Activated CD8-positive, alpha-beta memory T cell treated with anti-CD3 and anti-CD28 coated beads for 48 hours (primary cell): ENCODE measurements around the gene ADARB1.
"Not testable (repeated sequence)": the region's sequence is repeated elsewhere in the genome, so short reads cannot be mapped to it uniquely, and the experiment has no call there.

Experiments
- DNase-seq, 3 experiments: peaks; one replicate each; pipeline ENCODE4 v3.0.0-alpha.2; 2020; ENCODE audit warnings: low read depth in 2 of 3, low spot score in 2 of 3

ADARB1 gene

DNA sequence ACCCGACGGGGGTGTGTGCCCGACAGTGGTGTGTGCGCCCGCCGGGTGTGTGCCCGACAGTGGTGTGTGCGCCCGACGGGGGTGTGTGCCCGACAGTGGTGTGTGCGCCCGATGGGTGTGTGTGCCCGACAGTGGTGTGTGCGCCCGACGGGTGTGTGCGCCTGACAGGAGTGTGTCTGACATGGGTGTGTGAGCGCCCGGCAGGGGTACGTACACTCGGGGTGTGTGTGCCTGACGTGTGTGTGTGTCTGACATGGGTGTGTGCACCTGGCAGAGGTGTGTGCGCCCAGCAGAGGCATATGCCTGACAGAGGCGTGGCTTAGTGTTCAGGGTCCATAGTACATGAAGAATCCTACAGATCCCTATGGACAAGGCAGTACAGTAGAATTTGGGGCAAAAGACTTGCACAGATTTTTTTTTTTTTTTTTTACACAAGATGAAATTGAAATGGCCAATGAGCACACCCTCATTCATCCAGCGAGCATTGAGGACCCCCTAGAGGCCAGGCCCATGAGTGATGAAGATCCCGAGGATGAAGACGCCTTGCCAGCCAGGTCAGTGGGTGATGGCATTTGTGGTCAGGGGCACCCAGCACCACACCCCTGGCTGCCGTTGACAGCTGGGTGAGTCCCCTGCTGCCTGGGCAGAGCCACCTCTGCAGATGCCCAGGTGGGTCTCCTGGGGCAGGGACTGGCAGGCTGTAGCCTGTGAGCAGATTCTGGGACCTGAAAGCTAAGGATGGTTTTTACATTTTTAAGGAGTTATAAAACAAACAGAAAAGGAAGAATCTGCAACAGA, 60.1 kb downstream of the ADARB1 start:
- no peak for DNase-seq

DNA sequence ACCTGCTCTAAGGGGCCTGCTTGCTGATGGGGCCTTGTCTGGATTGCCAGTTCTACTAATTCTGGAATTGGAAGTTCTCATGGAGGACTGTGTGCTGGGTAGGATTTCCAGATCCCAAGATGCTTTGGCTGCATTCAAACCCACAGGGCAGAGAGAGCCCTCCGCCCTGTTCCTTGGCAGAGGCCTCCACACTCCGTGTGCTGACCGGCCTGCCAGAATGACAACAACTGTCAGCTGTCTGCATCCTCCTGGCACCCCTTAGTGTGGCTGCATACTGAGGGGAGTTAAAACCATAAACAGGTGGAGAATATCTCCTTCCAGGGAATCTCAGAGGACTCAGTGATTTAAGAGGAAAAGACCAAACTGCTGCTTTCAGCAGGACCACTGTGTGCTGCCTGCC, 60.7 kb downstream of the ADARB1 start:
- DNase-seq, result no peak

DNA sequence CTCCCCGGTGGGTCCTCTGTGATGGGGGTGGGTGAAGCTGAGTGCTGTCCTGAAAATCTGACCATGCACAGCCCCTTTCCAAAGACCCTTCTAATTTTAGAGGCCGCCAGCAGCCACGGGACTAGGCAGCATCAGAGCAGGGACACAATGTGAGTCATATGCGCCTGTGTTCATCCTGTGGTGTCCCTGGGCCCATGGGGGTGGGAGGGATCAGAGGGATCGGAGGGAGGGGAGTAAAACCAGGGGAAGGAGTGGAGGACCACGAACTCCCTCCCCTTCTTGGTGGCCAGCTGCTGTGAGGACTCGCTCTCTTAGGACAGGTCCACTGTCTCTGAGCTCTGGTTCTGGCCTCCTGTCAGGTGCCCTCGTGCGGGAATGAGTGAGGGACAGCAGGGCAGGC, 61.5 kb downstream of the ADARB1 start:
- no peak for DNase-seq

DNA sequence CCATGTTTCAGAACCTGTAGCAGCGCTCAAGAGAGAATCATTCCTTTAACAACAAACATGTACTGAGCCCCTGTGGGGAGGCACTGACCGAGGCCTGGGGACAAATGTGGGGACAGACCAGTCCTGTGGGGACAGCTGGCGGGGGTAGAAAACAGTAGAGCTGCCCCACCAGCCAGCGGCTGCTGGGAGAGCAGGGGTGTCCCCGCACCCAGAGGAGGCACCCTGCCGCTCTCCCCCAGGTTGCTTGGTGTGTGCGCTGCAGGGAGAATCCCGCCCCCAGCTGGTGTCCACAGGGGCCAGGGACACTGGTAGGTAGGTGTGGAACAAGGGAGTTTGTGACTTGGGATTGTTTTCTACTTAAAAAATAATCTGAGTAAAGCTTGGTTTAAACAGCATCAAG, 62.1 kb downstream of the ADARB1 start:
- DNase-seq, result no peak

DNA sequence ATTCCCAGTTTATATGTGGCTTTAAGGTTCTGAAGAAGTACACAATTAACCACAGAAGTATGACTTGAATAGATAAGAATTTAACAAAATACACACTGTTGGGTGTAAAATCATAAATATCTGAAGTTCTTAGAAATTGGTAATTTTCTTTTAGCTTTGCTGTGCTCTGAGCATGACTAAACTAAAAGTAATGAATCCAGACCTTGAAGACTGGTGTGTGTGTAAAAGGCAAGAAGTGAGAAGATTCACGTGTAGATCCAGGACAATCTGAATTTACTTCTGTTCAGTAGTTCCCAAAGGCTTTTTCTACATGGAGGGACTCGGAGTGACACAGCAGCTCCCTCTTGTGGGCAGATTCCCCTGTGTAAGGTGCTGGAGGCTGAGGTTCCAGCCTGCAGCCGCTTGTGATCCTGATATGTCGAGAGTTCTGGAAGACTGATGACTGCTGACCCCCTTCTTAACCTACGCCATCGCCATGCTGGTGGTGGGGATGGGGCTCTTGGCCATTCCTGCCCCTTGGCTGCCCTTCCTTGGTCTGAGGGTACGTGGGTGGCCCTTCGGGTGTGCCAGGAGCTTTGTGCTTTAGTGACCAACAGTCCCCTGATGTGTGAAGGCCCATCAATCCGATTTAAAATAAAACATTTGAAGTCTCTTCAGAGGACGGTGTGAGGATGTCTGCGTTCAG, 62.7 kb downstream of the ADARB1 start:
- DNase-seq, result peak in 1 of 3 experiments; percentile 51

DNA sequence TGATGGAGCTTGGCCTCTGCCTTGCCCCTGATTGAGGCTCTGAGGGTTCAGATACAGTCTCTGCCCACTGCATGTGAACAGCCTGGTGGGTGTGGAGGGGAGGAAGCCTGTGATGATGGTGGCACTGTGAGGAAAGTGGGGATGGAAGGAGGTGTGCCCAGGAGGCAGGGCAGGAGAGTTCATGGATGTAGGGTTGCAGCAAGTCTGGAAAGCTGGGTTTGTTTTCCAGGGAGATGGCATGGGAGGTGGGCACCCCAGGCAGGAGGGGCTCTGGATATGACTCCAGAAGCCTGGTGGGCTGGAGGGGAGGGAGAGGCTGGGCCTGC, 63.2 kb downstream of the ADARB1 start:
- DNase-seq, result no peak

DNA sequence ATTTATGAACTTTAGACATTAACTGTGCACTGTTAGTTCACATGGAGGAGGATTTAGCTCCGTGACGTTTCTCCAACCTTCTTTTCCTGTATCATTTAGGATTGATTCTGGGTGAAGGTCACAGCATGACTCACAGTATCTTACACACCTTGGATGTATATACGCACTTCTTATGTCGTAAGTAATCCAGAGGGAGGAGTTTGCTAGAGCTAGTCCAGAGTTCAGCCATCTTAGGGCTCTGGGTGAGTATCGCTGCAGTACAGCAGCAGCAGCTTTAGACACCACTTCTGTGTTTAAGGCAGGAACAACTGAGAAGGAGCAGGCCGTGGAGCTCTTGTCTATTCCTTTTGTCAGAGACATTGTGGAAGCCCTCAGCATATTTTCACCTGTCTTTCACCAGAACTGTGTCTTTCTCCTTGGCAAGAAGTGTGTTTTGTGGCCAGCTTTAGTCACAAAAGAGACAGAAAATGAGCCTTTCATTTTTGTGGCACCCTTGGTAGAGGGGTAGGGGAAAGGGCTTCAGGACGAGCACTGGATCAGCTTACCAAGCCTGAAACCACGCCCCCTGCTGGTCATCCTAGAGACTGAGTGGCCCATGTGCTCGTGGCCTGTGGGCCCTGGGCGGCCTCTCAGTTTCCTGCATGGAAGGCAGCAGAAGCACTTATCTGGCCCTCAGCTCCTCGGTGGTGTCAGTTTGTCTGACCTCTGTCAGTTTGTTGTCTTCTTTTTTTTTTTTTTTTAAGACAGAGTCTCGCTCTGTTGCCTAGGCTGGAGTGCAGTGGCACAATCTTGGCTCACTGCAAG, 64.0 kb downstream of the ADARB1 start:
- DNase-seq, result peak; percentile 27 to 65 (median 58)

DNA sequence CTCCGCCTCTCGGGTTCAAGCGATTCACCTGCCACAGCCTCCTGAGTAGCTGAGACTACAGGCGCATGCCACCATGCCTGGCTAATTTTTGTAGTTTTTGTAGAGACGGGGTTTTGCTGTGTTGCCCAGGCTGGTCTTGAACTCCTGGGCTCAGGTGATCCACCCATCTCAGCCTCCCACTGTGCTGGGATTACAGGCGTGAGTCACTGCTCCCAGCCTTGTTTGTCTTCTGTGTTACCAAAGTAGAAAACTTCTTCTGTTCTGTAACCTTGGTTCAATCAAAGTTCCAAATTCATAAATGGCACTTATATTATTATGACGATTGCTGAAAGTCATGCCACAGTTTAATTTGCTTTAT, 64.6 kb downstream of the ADARB1 start:
- DNase-seq, result not testable (repeated sequence)

DNA sequence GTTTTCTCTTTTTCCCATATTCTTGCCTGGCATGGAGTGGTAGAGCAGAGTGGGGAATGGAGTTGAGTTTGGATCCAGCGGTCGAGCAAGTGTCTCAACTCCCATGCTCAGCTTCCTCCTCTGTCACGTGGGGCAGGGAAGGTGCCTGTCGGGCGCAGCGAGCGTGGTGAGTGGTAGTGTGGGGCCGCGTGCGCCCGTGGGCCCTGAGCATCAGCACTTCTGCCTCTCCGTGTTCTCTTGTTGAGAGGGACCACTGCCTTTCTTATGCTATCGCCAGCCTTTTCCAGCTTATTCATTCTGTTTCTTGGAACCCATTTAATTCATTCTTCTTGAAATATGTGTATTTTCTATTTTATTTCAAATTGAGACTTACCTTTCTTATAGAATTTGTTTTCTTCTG, 65.1 kb downstream of the ADARB1 start:
- DNase-seq, result no peak

DNA sequence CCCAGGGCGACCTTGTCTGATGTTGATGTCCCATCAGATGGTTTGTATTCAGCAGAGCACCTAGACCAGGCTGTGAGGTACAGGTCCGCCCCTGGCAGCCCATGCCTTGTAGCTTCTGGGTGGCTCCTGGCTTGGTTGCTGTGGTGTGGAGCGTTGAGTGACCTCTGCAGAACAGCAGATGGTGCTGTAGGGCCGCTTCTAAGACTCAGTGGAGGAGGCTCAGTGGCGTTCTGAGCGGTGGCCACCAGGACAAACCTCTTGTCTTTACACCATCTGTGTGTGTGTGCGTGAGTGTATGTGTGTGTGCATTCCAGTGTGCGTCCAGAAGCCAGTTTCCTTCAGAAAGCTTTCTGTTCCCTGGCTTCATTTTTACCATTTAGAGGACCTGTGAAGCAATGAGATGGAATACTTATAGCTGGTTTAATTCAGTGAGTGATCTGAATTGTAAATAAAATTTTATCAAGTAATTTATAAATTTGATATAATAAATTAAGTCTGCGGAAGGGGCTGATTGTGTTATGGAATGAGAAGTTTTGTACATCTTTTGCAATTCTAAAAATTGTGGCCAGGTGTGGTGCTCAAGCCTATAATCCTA, 66.1 kb downstream of the ADARB1 start:
- peak in 2 of 3 experiments; percentile 22 to 32 for DNase-seq

DNA sequence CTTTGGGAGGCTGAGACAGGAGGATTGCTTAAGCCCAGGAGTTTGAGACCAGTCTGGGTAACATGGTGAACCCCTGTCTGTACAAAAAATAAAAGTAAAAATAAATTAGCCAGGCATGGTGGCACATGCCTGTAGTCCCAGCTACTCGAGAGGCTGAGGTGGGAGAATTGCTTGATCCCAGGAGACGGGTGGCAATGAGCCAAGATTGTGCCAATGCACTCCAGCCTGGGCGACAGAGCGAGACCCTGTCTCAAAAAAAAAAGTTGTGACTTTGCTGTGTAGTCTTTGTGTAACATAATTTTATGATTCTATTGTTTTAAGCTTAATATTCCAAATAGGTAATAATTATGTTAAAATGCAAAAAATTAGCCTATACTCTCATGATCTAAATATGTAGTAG, 66.6 kb downstream of the ADARB1 start:
- DNase-seq, result not testable (repeated sequence)

DNA sequence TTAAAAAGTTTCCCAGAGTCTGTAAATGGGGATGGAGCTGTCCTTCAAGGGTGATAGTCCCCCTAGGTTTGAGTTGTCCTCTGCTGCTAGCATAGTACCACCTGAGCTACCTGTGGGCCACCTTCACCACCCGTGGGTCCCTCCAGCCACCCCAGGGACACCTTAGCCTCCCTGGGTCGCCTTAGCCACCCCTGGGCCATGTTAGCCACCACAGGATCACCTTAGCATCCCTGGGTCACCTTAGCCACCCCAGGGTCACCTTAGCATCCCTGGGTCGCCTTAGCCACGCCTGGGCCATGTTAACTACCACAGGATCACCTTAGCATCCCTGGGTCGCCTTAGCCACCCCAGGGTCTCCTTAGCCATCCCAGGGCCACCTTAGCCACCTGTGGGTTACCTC, 67.1 kb downstream of the ADARB1 start:
- DNase-seq, result no peak

DNA sequence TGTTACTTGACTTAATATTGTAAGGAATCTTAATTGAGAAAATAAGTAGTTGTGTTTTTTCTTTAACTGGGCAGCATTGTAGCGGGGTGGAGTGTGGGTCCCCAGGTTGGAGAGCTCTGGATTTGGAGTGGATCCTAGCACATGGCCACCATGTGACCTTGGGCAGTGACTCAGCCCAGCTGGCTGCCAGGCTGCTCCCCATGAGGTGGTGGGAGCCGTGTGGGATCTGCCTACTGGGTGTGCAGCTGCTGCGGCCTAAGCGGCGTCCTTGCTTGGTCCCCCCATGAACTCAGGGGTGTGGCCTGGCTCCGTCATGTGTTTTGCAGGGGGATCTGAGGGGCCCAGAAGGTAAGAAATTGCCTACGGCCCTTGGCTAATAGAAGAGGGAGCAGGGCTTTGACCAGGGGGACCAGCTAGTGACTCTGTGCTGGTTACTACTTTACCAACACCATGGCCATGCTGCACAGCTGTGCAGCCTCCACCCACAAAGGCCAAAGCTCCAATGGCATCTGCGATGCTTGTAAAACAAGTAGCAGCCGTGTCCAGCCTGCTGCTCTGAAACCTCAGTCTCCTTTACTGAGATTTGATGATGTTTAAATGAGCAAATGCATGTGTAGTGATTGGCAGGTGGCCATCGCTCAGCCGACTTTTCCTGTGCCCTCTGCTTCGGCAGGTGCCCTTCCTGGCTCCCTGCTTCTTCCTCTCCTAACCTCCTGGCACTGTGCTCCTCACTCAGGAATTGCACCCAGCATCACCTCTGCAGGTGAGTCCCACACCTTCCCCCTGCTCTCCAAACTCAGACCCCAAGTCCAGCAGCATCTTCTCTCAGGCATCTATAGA, 68.3 kb downstream of the ADARB1 start:
- no peak for DNase-seq

DNA sequence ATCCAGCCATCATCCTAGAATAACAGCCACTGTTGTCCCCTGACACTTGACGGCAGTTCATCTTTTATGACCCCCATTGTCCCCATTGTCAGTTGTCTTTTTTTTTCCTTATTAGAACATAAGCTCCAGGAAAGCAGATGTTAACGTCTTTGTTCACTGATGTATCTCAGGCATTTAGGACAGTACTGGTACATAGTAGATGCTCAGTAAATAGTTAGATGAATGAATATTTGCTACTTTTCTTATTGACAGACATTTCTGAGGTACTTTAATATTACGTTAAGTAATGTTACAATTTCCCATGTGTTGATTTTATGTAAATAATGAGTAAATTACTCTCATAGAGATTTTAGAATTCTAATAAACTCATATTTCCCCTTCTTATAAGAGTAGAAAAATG, 69.5 kb downstream of the ADARB1 start:
- DNase-seq, result no peak

DNA sequence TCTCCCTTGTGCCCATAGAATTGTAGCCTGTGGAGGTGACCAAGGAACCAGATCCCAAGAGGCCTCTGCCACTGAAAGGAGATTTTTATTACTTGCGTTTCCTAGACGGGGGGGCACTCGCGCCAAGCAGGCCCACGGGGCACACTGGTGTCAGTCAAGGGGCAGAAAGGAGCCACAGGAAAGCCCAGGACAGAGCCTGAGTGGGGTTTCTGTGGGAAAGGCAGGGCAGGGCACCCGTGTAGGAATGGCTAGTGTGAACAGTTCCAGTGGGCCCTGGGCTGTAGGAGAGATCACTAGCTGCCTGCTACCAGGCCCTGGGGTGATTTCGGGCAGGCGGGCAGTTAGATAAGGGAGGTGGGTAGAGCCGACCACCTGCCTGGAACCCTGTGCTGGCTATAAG, 70.8 kb downstream of the ADARB1 start:
- DNase-seq, result no peak

DNA sequence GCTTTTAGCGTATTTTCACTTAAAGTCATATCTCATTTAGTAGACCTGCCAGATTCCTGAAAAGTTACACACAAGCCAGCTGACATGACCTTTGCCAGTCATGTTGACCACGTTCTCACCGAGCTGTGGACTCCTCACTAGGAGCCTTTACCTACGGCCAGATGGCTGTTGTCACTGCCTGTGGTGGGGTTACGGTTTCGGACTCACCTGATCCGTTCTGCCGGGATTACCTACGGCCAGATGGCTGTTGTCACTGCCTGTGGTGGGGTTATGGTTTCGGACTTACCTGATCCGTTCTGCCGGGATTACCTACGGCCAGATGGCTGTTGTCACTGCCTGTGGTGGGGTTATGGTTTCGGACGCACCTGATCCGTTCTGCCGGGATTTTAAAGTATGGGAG, 71.5 kb downstream of the ADARB1 start:
- not testable (repeated sequence) for DNase-seq

DNA sequence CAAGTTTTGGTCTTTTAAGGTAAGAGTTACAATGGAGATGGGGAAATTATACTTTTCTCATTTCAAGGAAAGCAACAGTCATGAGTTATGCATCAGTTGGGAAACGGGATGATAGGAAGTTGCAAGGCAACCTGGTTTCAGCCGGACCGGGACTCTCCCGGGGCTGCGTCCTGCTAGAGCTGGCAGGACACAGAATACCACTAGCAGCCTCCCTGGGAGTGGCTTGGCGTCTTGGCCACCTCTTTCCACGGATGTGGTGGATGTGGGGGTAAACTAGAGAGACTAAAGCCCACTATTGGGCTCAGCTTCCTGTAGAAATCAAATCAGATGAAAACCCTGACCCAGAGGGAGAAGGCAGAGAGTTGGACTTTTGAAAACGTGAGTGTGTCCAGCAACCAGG, 71.9 kb downstream of the ADARB1 start:
- no peak for DNase-seq

DNA sequence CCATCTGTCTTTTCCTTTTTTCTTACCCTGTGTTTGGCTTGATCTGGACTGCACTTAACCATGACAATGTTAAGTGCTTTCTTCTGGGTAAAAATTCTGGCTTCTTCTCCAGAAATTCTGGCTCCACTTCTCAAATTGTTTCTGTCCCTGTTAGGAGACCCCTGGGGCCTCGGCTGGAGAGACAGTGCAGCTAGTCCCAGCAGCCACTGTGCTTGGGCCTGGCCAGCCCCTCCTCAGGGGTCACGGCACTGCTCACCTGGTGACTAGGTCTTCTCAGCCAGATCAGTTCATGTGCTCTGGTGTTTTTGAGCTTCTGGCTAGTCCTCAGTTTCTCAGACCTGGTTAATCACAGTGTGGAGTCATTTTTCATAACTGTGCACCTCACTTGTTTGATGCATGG, 72.4 kb downstream of the ADARB1 start:
- no peak for DNase-seq

DNA sequence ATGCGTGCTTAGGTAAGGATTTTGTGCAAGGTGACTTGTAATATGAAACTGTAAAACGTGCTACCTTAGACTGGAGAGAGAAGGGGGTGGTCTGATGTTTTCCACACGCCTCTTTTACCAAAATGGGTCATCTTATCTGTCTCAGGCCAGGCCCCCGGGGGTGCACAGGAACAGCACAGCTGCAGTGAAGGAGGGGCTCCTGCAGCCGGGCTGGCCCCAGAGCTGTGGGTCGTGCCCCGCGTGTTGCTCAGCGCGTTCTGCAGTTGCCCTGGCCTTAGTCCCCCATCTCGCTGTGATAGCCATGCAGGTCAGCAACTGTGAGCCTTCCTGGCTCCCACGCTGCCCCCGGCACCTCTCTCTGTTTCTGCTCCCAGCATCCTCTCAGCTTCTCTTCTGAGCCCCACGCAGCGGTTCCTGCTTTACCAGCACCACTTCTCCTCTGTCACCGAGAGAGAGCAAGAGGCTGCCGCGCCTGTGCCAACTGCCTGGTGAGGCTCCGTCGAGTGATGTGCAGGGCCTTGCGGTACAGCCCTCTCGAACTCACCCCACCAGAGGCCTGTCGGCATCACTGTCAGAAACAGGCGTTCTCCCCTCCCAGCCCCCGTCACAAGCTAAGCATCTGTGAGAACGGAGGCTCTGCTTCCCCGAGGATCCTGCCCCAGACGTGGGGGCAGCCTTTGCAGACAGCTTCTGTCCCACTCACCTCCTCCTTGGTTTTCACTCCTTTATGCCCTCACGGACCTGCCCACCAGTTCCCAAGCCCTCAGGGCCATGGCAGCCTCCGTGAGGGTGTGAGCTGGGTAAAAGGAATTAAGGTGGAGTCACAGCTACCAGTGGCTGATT, 73.3 kb downstream of the ADARB1 start:
- DNase-seq, result no peak
